Measurements from ENCODE around the gene ERG28. TPM values are rescaled to one million over a fixed set of nuclear protein-coding genes. Genes with fewer than 3 reads are reported as not detected.

ERG28 gene
- total and polyA plus RNA-seq, 2 experiments from 2014 or later, result 27.9 to 95.1 TPM

DNA sequence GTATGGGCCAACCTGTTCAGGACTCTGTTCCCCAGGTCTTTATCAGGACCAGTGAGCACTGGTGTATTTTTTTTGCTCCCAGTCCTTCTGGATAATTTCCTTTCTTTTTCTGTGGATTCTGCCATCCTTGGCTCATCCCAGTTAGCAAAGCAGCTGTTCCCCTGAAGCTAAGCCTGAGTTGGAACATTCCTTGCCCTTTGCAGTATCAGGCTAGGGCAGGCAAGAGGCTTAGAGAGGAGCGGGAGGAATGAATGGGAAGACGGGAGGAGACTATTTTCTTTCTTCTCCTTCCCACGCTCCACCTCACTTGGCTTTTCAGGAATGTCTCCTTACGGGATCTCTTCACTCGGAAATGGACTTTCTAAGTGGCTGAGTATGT lies 29.2 kb downstream of the ERG28 start:
- Mint-ChIP-seq H3K36me3 (ENCODE audit: low read depth) (peaks cover 9% of the 10 kb centered on the region; the same call in 2 of the 3 replicates), H3K9me3 (no peaks in the 10 kb centered on the region), H3K27me3 (ENCODE audit: insufficient read depth, low read depth, poor library complexity) (peaks cover 7% of the 10 kb centered on the region), H3K27ac (peak overlapping the region; percentile 92), H3K4me3 (peak overlapping the region; percentile 63), H3K4me1 (peaks cover 49% of the 10 kb centered on the region)
- Histone ChIP-seq H3K4me3 (peak overlapping the region; percentile 30), H3K36me3 (ENCODE audit: insufficient read depth) (no peaks in the 10 kb centered on the region; the same call in 1 of the 2 replicates), H3K4me2 (peak overlapping the region; percentile 61), H3K4me1 (ENCODE audit: insufficient read depth) (peaks cover 29% of the 10 kb centered on the region), H3K27ac (ENCODE audit: low read depth) (peak overlapping the region; percentile 94), H4K20me1 (replicated peaks; ENCODE audit: insufficient read depth) (no peaks in the 10 kb centered on the region), H3K27me3 (ENCODE audit: insufficient read depth) (no peaks in the 10 kb centered on the region), H3F3A (replicated peaks; ENCODE audit: low read depth) (peaks cover 5% of the 10 kb centered on the region; the same call in 1 of the 2 replicates), H3K9me2 (ENCODE audit: insufficient read depth) (peaks cover 15% of the 10 kb centered on the region), H2AFZ (no peak overlapping the region), H3K79me2 (replicated peaks; ENCODE audit: insufficient read depth) (no peaks in the 10 kb centered on the region)
- DNase-seq (ENCODE audit: low spot score) (peak; percentile 78), ATAC-seq (peak; percentile 80)
- TF ChIP-seq POLR2AphosphoS5 (IDR thresholded peaks at IDR 0.05; ENCODE audit: low read depth), result peak; percentile 12; the same call in 1 of the 2 replicates
- no peak for TF ChIP-seq STAT1 (IDR thresholded peaks at IDR 0.05; ENCODE audit: unreplicated experiment)
- TF ChIP-seq, protein P1, sequence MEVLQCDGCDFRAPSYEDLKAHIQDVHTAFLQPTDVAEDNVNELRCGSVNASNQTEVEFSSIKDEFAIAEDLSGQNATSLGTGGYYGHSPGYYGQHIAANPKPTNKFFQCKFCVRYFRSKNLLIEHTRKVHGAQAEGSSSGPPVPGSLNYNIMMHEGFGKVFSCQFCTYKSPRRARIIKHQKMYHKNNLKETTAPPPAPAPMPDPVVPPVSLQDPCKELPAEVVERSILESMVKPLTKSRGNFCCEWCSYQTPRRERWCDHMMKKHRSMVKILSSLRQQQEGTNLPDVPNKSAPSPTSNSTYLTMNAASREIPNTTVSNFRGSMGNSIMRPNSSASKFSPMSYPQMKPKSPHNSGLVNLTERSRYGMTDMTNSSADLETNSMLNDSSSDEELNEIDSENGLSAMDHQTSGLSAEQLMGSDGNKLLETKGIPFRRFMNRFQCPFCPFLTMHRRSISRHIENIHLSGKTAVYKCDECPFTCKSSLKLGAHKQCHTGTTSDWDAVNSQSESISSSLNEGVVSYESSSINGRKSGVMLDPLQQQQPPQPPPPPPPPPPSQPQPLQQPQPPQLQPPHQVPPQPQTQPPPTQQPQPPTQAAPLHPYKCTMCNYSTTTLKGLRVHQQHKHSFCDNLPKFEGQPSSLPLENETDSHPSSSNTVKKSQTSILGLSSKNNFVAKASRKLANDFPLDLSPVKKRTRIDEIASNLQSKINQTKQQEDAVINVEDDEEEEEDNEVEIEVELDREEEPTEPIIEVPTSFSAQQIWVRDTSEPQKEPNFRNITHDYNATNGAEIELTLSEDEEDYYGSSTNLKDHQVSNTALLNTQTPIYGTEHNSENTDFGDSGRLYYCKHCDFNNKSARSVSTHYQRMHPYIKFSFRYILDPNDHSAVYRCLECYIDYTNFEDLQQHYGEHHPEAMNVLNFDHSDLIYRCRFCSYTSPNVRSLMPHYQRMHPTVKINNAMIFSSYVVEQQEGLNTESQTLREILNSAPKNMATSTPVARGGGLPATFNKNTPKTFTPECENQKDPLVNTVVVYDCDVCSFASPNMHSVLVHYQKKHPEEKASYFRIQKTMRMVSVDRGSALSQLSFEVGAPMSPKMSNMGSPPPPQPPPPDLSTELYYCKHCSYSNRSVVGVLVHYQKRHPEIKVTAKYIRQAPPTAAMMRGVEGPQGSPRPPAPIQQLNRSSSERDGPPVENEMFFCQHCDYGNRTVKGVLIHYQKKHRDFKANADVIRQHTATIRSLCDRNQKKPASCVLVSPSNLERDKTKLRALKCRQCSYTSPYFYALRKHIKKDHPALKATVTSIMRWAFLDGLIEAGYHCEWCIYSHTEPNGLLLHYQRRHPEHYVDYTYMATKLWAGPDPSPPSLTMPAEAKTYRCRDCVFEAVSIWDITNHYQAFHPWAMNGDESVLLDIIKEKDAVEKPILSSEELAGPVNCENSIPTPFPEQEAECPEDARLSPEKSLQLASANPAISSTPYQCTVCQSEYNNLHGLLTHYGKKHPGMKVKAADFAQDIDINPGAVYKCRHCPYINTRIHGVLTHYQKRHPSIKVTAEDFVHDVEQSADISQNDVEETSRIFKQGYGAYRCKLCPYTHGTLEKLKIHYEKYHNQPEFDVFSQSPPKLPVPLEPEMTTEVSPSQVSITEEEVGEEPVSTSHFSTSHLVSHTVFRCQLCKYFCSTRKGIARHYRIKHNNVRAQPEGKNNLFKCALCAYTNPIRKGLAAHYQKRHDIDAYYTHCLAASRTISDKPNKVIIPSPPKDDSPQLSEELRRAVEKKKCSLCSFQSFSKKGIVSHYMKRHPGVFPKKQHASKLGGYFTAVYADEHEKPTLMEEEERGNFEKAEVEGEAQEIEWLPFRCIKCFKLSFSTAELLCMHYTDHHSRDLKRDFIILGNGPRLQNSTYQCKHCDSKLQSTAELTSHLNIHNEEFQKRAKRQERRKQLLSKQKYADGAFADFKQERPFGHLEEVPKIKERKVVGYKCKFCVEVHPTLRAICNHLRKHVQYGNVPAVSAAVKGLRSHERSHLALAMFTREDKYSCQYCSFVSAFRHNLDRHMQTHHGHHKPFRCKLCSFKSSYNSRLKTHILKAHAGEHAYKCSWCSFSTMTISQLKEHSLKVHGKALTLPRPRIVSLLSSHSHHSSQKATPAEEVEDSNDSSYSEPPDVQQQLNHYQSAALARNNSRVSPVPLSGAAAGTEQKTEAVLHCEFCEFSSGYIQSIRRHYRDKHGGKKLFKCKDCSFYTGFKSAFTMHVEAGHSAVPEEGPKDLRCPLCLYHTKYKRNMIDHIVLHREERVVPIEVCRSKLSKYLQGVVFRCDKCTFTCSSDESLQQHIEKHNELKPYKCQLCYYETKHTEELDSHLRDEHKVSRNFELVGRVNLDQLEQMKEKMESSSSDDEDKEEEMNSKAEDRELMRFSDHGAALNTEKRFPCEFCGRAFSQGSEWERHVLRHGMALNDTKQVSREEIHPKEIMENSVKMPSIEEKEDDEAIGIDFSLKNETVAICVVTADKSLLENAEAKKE (CRISPR knock-in tag; IDR thresholded peaks at IDR 0.05), result peak; percentile 84

DNA sequence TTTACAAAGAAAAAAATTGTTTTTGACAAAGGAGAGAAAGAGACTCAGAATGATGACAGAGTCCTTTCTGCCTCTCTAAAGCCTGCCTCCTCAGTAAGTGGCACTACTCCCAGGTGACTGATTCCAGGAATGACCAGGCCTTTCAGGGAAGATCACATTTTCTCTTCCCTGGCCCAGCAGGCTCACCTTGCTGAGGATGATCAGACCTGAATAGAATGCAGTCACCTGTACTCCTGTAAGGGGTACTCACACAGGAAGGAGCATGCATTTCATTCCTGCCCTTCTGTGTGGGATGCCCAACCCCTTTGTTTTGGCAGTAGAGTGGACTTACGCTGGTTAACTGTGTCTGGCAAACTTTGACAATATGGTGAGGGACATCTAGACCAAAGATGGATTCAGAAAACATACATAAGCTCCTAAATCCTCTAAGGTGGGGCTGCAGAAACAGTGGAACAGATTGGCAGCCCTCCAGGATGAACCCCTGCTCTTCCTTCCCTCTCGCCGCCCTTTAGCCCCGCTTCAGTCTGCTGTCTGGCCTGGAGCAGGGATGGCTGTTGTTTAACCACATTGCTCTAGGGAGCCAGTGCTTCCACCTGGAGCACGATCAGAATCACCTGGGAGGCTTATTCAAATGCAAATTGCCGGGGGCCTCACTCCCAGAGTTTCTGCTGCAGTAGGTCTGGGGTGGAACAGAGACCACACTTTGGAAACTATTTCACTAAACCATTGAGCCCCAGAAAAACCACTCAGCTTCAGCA lies 29.8 kb downstream of the ERG28 start:
- peaks cover 29% of the 10 kb centered on the region for H3K4me1 ChIP-seq (ENCODE audit: insufficient read depth)
- ATAC-seq, result peak; percentile 91
- H3K9me2 ChIP-seq (ENCODE audit: insufficient read depth), result peaks cover 15% of the 10 kb centered on the region
- peak overlapping the region; percentile 94 for H3K27ac ChIP-seq (ENCODE audit: low read depth)
- H3K4me2 ChIP-seq, result peak overlapping the region; percentile 61
- Mint-ChIP-seq H3K4me1 (peaks cover 45% of the 10 kb centered on the region), H3K36me3 (ENCODE audit: low read depth) (peaks cover 6% of the 10 kb centered on the region; the same call in 1 of the 3 replicates), H3K9me3 (no peaks in the 10 kb centered on the region), H3K27ac (peak overlapping the region; percentile 92), H3K4me3 (peak overlapping the region; percentile 63), H3K27me3 (ENCODE audit: insufficient read depth, low read depth, poor library complexity) (peaks cover 7% of the 10 kb centered on the region)
- H3K27me3 ChIP-seq (ENCODE audit: insufficient read depth), result no peaks in the 10 kb centered on the region
- DNase-seq (ENCODE audit: low spot score), result peak; percentile 84
- no peaks in the 10 kb centered on the region; the same call in 1 of the 2 replicates for H3K36me3 ChIP-seq (ENCODE audit: insufficient read depth)
- no peak overlapping the region for H2AFZ ChIP-seq
- H4K20me1 ChIP-seq (replicated peaks; ENCODE audit: insufficient read depth), result no peaks in the 10 kb centered on the region
- H3F3A ChIP-seq (replicated peaks; ENCODE audit: low read depth), result peaks cover 5% of the 10 kb centered on the region; the same call in 1 of the 2 replicates
- H3K4me3 ChIP-seq, result peak overlapping the region; percentile 30
- H3K79me2 ChIP-seq (replicated peaks; ENCODE audit: insufficient read depth), result no peaks in the 10 kb centered on the region
- no peak; the same call in 1 of the 2 replicates for TF ChIP-seq ZNF114 (CRISPR knock-in tag; IDR thresholded peaks at IDR 0.05)
- TF ChIP-seq, protein P2, sequence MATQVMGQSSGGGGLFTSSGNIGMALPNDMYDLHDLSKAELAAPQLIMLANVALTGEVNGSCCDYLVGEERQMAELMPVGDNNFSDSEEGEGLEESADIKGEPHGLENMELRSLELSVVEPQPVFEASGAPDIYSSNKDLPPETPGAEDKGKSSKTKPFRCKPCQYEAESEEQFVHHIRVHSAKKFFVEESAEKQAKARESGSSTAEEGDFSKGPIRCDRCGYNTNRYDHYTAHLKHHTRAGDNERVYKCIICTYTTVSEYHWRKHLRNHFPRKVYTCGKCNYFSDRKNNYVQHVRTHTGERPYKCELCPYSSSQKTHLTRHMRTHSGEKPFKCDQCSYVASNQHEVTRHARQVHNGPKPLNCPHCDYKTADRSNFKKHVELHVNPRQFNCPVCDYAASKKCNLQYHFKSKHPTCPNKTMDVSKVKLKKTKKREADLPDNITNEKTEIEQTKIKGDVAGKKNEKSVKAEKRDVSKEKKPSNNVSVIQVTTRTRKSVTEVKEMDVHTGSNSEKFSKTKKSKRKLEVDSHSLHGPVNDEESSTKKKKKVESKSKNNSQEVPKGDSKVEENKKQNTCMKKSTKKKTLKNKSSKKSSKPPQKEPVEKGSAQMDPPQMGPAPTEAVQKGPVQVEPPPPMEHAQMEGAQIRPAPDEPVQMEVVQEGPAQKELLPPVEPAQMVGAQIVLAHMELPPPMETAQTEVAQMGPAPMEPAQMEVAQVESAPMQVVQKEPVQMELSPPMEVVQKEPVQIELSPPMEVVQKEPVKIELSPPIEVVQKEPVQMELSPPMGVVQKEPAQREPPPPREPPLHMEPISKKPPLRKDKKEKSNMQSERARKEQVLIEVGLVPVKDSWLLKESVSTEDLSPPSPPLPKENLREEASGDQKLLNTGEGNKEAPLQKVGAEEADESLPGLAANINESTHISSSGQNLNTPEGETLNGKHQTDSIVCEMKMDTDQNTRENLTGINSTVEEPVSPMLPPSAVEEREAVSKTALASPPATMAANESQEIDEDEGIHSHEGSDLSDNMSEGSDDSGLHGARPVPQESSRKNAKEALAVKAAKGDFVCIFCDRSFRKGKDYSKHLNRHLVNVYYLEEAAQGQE (IDR thresholded peaks at IDR 0.05; ENCODE audit: unreplicated experiment), result no peak
- TF ChIP-seq, protein P3, sequence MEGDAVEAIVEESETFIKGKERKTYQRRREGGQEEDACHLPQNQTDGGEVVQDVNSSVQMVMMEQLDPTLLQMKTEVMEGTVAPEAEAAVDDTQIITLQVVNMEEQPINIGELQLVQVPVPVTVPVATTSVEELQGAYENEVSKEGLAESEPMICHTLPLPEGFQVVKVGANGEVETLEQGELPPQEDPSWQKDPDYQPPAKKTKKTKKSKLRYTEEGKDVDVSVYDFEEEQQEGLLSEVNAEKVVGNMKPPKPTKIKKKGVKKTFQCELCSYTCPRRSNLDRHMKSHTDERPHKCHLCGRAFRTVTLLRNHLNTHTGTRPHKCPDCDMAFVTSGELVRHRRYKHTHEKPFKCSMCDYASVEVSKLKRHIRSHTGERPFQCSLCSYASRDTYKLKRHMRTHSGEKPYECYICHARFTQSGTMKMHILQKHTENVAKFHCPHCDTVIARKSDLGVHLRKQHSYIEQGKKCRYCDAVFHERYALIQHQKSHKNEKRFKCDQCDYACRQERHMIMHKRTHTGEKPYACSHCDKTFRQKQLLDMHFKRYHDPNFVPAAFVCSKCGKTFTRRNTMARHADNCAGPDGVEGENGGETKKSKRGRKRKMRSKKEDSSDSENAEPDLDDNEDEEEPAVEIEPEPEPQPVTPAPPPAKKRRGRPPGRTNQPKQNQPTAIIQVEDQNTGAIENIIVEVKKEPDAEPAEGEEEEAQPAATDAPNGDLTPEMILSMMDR (conservative IDR thresholded peaks at IDR 0.05; ENCODE audit: low read depth in 2 of 2), result no peak
- TF ChIP-seq, protein P4, sequence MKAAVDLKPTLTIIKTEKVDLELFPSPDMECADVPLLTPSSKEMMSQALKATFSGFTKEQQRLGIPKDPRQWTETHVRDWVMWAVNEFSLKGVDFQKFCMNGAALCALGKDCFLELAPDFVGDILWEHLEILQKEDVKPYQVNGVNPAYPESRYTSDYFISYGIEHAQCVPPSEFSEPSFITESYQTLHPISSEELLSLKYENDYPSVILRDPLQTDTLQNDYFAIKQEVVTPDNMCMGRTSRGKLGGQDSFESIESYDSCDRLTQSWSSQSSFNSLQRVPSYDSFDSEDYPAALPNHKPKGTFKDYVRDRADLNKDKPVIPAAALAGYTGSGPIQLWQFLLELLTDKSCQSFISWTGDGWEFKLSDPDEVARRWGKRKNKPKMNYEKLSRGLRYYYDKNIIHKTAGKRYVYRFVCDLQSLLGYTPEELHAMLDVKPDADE (IDR thresholded peaks at IDR 0.05), result no peak

Measured in GM23338 (cell line).